ENCODE measurements around the gene PIM2. TPM values are rescaled to one million over a fixed set of nuclear protein-coding genes. Genes with fewer than 3 reads are reported as not detected.

Gene PIM2
- total and polyA plus RNA-seq, 4 donors: 14.8 to 36.5 (median 24.5) TPM

DNA sequence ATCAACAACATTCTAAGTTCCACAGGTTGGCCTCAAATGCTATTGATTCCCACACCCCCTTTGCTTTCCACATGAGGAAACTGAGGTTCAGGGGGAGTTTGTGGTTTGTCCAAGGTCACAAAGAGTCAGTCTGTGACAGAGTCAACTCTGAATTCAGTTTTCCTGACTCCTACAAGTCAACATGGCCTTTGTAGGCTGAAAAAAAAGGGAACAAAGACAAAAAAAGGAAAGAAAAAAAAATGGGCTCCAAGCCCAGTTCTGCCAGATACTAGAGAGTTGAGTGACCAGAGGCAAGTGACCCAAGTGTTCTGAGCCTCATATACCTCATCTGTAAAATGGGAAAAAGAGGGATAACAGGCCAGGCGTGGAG, 16.5 kb upstream of the PIM2 start:
- H3K36me3 ChIP-seq (ENCODE audit: control insufficient read depth in 4 of 4, insufficient read depth in 4 of 4, low read length in 4 of 4): peaks cover 7 to 14% (median 9%) of the 10 kb centered on the region in 4 donors
- 88 to 100% methylated on average over 1 of the region's 1 CpG for WGBS, 2 donors
- peaks cover 0 to 4% (median 0%) of the 10 kb centered on the region in 5 donors for H3K4me1 ChIP-seq (ENCODE audit: control insufficient read depth in 5 of 5, insufficient read depth in 5 of 5, low read length in 5 of 5)
- ATAC-seq (ENCODE audit: insufficient read depth, low FRiP score): no peak
- no peaks in the 10 kb centered on the region for H3K27me3 ChIP-seq (ENCODE audit: control insufficient read depth in 3 of 3, insufficient read depth in 3 of 3, low read length in 2 of 3)
- TF ChIP-seq, protein P1, sequence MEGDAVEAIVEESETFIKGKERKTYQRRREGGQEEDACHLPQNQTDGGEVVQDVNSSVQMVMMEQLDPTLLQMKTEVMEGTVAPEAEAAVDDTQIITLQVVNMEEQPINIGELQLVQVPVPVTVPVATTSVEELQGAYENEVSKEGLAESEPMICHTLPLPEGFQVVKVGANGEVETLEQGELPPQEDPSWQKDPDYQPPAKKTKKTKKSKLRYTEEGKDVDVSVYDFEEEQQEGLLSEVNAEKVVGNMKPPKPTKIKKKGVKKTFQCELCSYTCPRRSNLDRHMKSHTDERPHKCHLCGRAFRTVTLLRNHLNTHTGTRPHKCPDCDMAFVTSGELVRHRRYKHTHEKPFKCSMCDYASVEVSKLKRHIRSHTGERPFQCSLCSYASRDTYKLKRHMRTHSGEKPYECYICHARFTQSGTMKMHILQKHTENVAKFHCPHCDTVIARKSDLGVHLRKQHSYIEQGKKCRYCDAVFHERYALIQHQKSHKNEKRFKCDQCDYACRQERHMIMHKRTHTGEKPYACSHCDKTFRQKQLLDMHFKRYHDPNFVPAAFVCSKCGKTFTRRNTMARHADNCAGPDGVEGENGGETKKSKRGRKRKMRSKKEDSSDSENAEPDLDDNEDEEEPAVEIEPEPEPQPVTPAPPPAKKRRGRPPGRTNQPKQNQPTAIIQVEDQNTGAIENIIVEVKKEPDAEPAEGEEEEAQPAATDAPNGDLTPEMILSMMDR (IDR thresholded peaks at IDR 0.05; ENCODE audit: control extremely low read depth, extremely low read depth): no peak
- H3K27ac ChIP-seq (ENCODE audit: low read depth in 1 of 2, low read length in 1 of 2): no peak overlapping the region
- H3K9ac ChIP-seq (ENCODE audit: insufficient read depth in 1 of 2, low read length in 2 of 2): no peak overlapping the region
- no peak for DNase-seq
- no peak overlapping the region for H3K4me3 ChIP-seq
- H3K9me3 ChIP-seq (ENCODE audit: control insufficient read depth in 4 of 4, insufficient read depth in 3 of 4, low read length in 3 of 4): peaks cover 0 to 9% (median 2%) of the 10 kb centered on the region in 4 donors

DNA sequence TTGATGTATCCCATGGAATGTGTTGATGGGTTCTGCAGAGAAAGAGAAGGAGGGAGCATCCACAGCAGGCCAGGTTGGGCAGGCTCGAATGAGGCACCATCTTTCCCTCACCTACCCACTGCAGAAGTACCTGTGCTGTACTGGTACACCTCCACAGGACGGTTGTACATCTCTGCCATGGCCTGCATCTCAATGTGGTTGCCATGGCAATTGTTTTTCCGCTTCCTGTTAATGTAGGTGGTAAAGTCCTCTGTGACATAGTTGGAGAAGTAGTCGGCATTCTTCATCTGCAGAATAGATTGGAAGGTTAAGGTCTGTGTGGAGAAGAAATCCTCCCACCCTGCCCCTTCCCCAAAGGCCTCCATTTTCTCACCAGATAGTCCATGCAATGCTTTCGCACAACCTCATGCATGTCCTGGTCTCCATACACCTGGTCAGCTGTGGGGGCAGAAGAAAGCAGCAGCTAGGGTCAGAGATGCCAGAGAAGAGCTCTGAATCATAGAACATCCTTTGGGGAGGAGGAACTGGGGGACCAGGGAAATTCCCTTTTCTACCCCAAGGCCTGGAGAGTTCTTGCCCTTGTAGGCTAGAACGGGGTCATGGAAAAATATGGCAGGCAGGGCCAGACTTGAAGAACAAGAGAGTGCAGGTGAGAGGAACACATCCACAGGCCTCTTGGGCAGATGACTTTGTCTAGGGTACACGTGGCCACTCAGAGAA, 15.9 kb upstream of the PIM2 start:
- H3K4me3 ChIP-seq: no peak overlapping the region
- H3K27me3 ChIP-seq (ENCODE audit: control insufficient read depth in 3 of 3, insufficient read depth in 3 of 3, low read length in 2 of 3): no peaks in the 10 kb centered on the region
- peaks cover 7 to 16% (median 11%) of the 10 kb centered on the region in 4 donors for H3K36me3 ChIP-seq (ENCODE audit: control insufficient read depth in 4 of 4, insufficient read depth in 4 of 4, low read length in 4 of 4)
- ATAC-seq (ENCODE audit: insufficient read depth, low FRiP score) (no peak), DNase-seq (no peak)
- H3K4me1 ChIP-seq (ENCODE audit: control insufficient read depth in 5 of 5, insufficient read depth in 5 of 5, low read length in 5 of 5): peaks cover 0 to 4% (median 0%) of the 10 kb centered on the region in 5 donors
- no peak overlapping the region for H3K27ac ChIP-seq (ENCODE audit: low read depth in 1 of 2, low read length in 1 of 2)
- peaks cover 0 to 9% (median 2%) of the 10 kb centered on the region in 4 donors for H3K9me3 ChIP-seq (ENCODE audit: control insufficient read depth in 4 of 4, insufficient read depth in 3 of 4, low read length in 3 of 4)
- WGBS, 2 donors: 72 to 82% methylated on average over 7 of the region's 7 CpGs
- TF ChIP-seq, protein P1 (IDR thresholded peaks at IDR 0.05; ENCODE audit: control extremely low read depth, extremely low read depth): no peak
- H3K9ac ChIP-seq (ENCODE audit: insufficient read depth in 1 of 2, low read length in 2 of 2): no peak overlapping the region

DNA sequence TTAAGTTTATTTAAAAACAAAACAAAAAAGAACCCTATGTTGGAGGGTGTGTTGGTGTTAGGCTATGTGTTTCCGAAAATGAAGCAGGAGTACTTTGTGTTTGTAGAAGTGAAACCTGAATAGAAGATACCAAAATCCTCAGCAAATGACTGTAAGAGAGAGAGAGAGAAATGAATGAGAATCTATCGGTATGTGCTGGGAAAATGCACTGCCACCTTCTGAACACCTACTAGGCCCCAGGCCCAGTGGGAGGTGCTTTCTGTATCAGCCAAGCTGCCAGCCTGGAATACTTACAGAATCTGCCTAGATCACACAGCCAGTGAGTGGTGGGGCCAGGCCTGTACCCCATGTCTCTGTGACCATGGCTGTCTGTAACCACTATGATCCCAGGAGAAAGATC, 14.9 kb upstream of the PIM2 start:
- Histone ChIP-seq H3K4me1 (ENCODE audit: control insufficient read depth in 5 of 5, insufficient read depth in 5 of 5, low read length in 5 of 5) (peaks cover 0 to under 1% (median 0%) of the 10 kb centered on the region in 5 donors), H3K27me3 (ENCODE audit: control insufficient read depth in 3 of 3, insufficient read depth in 3 of 3, low read length in 2 of 3) (no peaks in the 10 kb centered on the region), H3K4me3 (no peak overlapping the region), H3K27ac (ENCODE audit: low read depth in 1 of 2, low read length in 1 of 2) (no peak overlapping the region), H3K9me3 (ENCODE audit: control insufficient read depth in 4 of 4, insufficient read depth in 3 of 4, low read length in 3 of 4) (peaks cover 0 to 6% (median 2%) of the 10 kb centered on the region in 4 donors), H3K9ac (ENCODE audit: insufficient read depth in 1 of 2, low read length in 2 of 2) (no peak overlapping the region), H3K36me3 (ENCODE audit: control insufficient read depth in 4 of 4, insufficient read depth in 4 of 4, low read length in 4 of 4) (peaks cover 7 to 16% (median 11%) of the 10 kb centered on the region in 4 donors)
- no peak for ATAC-seq (ENCODE audit: insufficient read depth, low FRiP score)
- TF ChIP-seq, protein P1 (IDR thresholded peaks at IDR 0.05; ENCODE audit: control extremely low read depth, extremely low read depth): no peak
- DNase-seq: no peak
- WGBS, 2 donors: 85 to 86% methylated on average over 2 of the region's 2 CpGs
